PC-9 (cell line): ENCODE results near the gene BMP8B. TPM values are rescaled to one million over a fixed set of nuclear protein-coding genes. Genes with fewer than 3 reads are reported as not detected.

Source experiments
- BruUV-seq: library from RNA; stranded (reverse); fragments of 400-500 nt; replicated peaks from 2 replicates; lab custom pipeline; 2021; lab: Mats Ljungman, UMichigan
- CTCF ChIA-PET: fragments of 300-600 bp; sonication (Branson Sonifier 250); formaldehyde crosslinking; loops from one replicate; lab custom pipeline; 2022; ENCODE audit warnings: antibody characterized with exemption; lab: Charles Lee
- POLR2A ChIA-PET: fragments of 300-600 bp; sonication (Branson Sonifier 250); formaldehyde crosslinking; loops from one replicate; lab custom pipeline; 2022; ENCODE audit warnings: antibody characterized with exemption; ENCODE audit not compliant: unreplicated experiment; lab: Charles Lee
- DNase-seq, 2 experiments: peaks; one replicate each; pipeline versions ENCODE4 v3.0.0 to v3.0.0-alpha.2; 2015 to 2022; ENCODE audit warnings: mixed read lengths in 1 of 2
- H2AFZ ChIP-seq: fragments of 200-600 bp; sonication (generic); 2 replicates; pipeline ENCODE4 v1.8.1; 2017; ENCODE audit warnings: antibody characterized with exemption
- H3F3A ChIP-seq: fragments of 200-600 bp; sonication (generic); 2 replicates; pipeline ENCODE4 v1.8.1; 2017; ENCODE audit warnings: antibody characterized with exemption, mild to moderate bottlenecking, low read depth; ENCODE audit not compliant: insufficient read depth
- H3K27ac ChIP-seq: fragments of 200-600 bp; sonication (generic); 2 replicates; pipeline ENCODE4 v1.6.1; 2016; ENCODE audit warnings: mixed run types
- H3K27me3 ChIP-seq: fragments of 200-600 bp; sonication (generic); 2 replicates; pipeline ENCODE4 v1.6.1; 2016; ENCODE audit warnings: low read depth, mixed run types; ENCODE audit not compliant: insufficient read depth
- H3K36me3 ChIP-seq: fragments of 200-600 bp; sonication (generic); 2 replicates; pipeline ENCODE4 v1.6.1; 2016; ENCODE audit warnings: low read depth, mixed run types
- H3K4me1 ChIP-seq: fragments of 200-600 bp; sonication (generic); replicated peaks from 2 replicates; pipeline ENCODE4 v1.6.1; 2016; ENCODE audit warnings: mixed run types; ENCODE audit not compliant: insufficient read depth
- H3K4me2 ChIP-seq: fragments of 200-600 bp; sonication (generic); 2 replicates; pipeline ENCODE4 v1.6.1; 2017; ENCODE audit warnings: mixed run types
- H3K4me3 ChIP-seq: fragments of 200-600 bp; sonication (generic); 2 replicates; pipeline ENCODE4 v1.6.1; 2016; ENCODE audit warnings: mixed run types
- H3K79me2 ChIP-seq: fragments of 200-600 bp; sonication (generic); 2 replicates; pipeline ENCODE4 v1.6.1; 2017; ENCODE audit warnings: low read depth, mixed run types
- H3K9me2 ChIP-seq: fragments of 200-600 bp; sonication (generic); 2 replicates; pipeline ENCODE4 v1.8.1; 2017; ENCODE audit warnings: mild to moderate bottlenecking; ENCODE audit not compliant: insufficient read depth
- H3K9me3 ChIP-seq: fragments of 200-600 bp; sonication (generic); 2 replicates; pipeline ENCODE4 v1.8.1; 2016; ENCODE audit warnings: low read depth; ENCODE audit not compliant: insufficient read depth
- H4K20me1 ChIP-seq: fragments of 200-600 bp; sonication (generic); 2 replicates; pipeline ENCODE4 v1.8.1; 2017; ENCODE audit not compliant: insufficient read depth
- CTCF ChIP-seq: fragments of 200-600 bp; sonication (generic); conservative IDR thresholded peaks from 2 replicates; pipeline ENCODE4 v1.6.1; 2017; ENCODE audit warnings: mixed run types, antibody characterized with exemption, mild to moderate bottlenecking, moderate library complexity
- EZH2 ChIP-seq: fragments of 200-600 bp; sonication (generic); IDR thresholded peaks from 2 replicates; pipeline ENCODE4 v1.8.0; 2017; ENCODE audit warnings: antibody characterized with exemption, low read depth
- intact Hi-C: fragments of 100-400 bp; cut with micrococcal nuclease; formaldehyde crosslinking; loops from one replicate; pipeline ENCODE4 v1.10.0; 2022; ENCODE audit not compliant: unreplicated experiment
- total RNA-seq: library from RNA; stranded (reverse); gene quantifications from 2 replicates; pipeline ENCODE4 v1.2.3, GENCODE V29; 2021

BMP8B gene
- total RNA-seq, 1 experiment from 2014 or later, result 2.4 TPM

GRCh38 chr1:39717809-39718208, 70.9 kb downstream of the BMP8B start:
- CTCF ChIA-PET, result no interaction called here

GRCh38 chr1:39713557-39713956, 75.1 kb downstream of the BMP8B start:
- Histone ChIP-seq H3K4me3 (no peak overlapping the region), H4K20me1 (no peaks in the 10 kb centered on the region), H3F3A (no peaks in the 10 kb centered on the region), H3K27ac (no peak overlapping the region), H2AFZ (no peak overlapping the region), H3K9me3 (no peaks in the 10 kb centered on the region), H3K9me2 (no peaks in the 10 kb centered on the region), H3K79me2 (no peaks in the 10 kb centered on the region), H3K36me3 (no peaks in the 10 kb centered on the region), H3K27me3 (peaks cover 12% of the 10 kb centered on the region; the same call in 1 of the 2 replicates), H3K4me2 (no peak overlapping the region), H3K4me1 (no peaks in the 10 kb centered on the region)
- no peak for TF ChIP-seq CTCF
- TF ChIP-seq EZH2, result no peak
- BruUV-seq, result no TSS peak
- ChIA-PET POLR2A (interaction anchor here (0.5 to 0.7 kb wide), 3 partner anchors 29 to 98 kb away, joined by 3 to 4 read pairs (median 3); no protein-coding TSS in a partner anchor), CTCF (no interaction called here)
- DNase-seq, result no peak
- intact Hi-C loops, result no loop called here

More at GRCh38 chr1:39717809-39718208, 70.9 kb downstream of the BMP8B start:
- no peaks in the 10 kb centered on the region for H3K36me3 ChIP-seq
- no peak overlapping the region for H3K27ac ChIP-seq
- H3K4me2 ChIP-seq, result no peak overlapping the region
- no peak overlapping the region for H2AFZ ChIP-seq
- H3K4me1 ChIP-seq, result no peaks in the 10 kb centered on the region
- H3F3A ChIP-seq, result no peaks in the 10 kb centered on the region; the same call in 1 of the 2 replicates
- no peaks in the 10 kb centered on the region for H3K9me3 ChIP-seq
- H3K79me2 ChIP-seq, result no peaks in the 10 kb centered on the region
- no peak for DNase-seq
- no peaks in the 10 kb centered on the region for H4K20me1 ChIP-seq
- no peak for TF ChIP-seq CTCF
- TF ChIP-seq EZH2, result no peak
- no peak overlapping the region for H3K4me3 ChIP-seq
- H3K27me3 ChIP-seq, result peaks cover 12% of the 10 kb centered on the region; the same call in 1 of the 2 replicates
- BruUV-seq, result no TSS peak
- POLR2A ChIA-PET, result no interaction called here
- H3K9me2 ChIP-seq, result no peaks in the 10 kb centered on the region
- intact Hi-C loops, result loop anchor here (5.0 kb wide), 1 partner anchor 61 kb away; no protein-coding TSS in a partner anchor

GRCh38 chr1:39711966-39712340, 76.7 kb downstream of the BMP8B start:
- ChIA-PET POLR2A (no interaction called here), CTCF (no interaction called here)
- intact Hi-C loops, result no loop called here

More at GRCh38 chr1:39711966-39712340, 76.7 kb downstream of the BMP8B start:
- no peak overlapping the region for H3K4me2 ChIP-seq
- H3K9me2 ChIP-seq, result no peaks in the 10 kb centered on the region
- H3K36me3 ChIP-seq, result no peaks in the 10 kb centered on the region
- H3K27me3 ChIP-seq, result peaks cover 7% of the 10 kb centered on the region; the same call in 1 of the 2 replicates
- no peak overlapping the region for H2AFZ ChIP-seq
- TF ChIP-seq EZH2, result no peak
- TF ChIP-seq CTCF, result no peak
- H3K27ac ChIP-seq, result no peak overlapping the region
- no peaks in the 10 kb centered on the region for H3F3A ChIP-seq
- H3K4me1 ChIP-seq, result no peaks in the 10 kb centered on the region
- H3K79me2 ChIP-seq, result no peaks in the 10 kb centered on the region
- H3K4me3 ChIP-seq, result no peak overlapping the region
- BruUV-seq, result no TSS peak
- no peaks in the 10 kb centered on the region for H3K9me3 ChIP-seq
- no peak for DNase-seq
- no peaks in the 10 kb centered on the region for H4K20me1 ChIP-seq
